Fibroblast of mammary gland (primary cell): Measurements from ENCODE around the gene ZNF438.

Experiments
- DNase-seq: peaks from one replicate; pipeline ENCODE4 v3.0.0-alpha.2; 2010; ENCODE audit warnings: low read depth
- H3K4me3 ChIP-seq: 2 replicates; pipeline ENCODE4 v1.5.1; 2011; ENCODE audit warnings: low read depth, mild to moderate bottlenecking, low read length, moderate library complexity; ENCODE audit not compliant: control insufficient read depth
- CTCF ChIP-seq: conservative IDR thresholded peaks from 2 replicates; pipeline ENCODE4 v1.5.1; 2011; ENCODE audit warnings: low read depth, low read length, inconsistent platforms; ENCODE audit not compliant: control insufficient read depth, insufficient read depth

Gene ZNF438

GRCh38 chr10:30833628-30833970, 198.1 kb downstream of the ZNF438 start:
- no peak overlapping the region for H3K4me3 ChIP-seq
- TF ChIP-seq CTCF: no peak
- no peak for DNase-seq

GRCh38 chr10:30832749-30833627, 198.7 kb downstream of the ZNF438 start:
- no peak overlapping the region for H3K4me3 ChIP-seq
- DNase-seq: no peak
- no peak for TF ChIP-seq CTCF

- DNase-seq: no peak
- no peak for TF ChIP-seq CTCF
- no peak overlapping the region for H3K4me3 ChIP-seq
Observed at GRCh38 chr10:30832001-30832748, 199.5 kb downstream of the ZNF438 start.

GRCh38 chr10:30831426-30831825, 200.2 kb downstream of the ZNF438 start:
- no peak overlapping the region for H3K4me3 ChIP-seq
- TF ChIP-seq CTCF: no peak
- no peak for DNase-seq

- TF ChIP-seq CTCF: no peak
- DNase-seq: no peak
- H3K4me3 ChIP-seq: no peak overlapping the region
Observed at GRCh38 chr10:30830315-30831230, 201.1 kb downstream of the ZNF438 start.

- TF ChIP-seq CTCF: no peak
- H3K4me3 ChIP-seq: no peak overlapping the region
- DNase-seq: peak; percentile 91
Observed at GRCh38 chr10:30829901-30830300, 201.8 kb downstream of the ZNF438 start.
